Smooth muscle cell (in vitro differentiated cells): ENCODE data around the gene ACD. TPM values are rescaled to one million over a fixed set of nuclear protein-coding genes. Genes with fewer than 3 reads are reported as not detected.

Source experiments
- DNase-seq: peaks from one replicate; lab custom pipeline; 2025; ENCODE audit not compliant: unreplicated experiment; lab: John Stamatoyannopoulos, UW
- H2AFZ ChIP-seq: fragments of 200-600 bp; sonication (generic); 2 replicates; pipeline ENCODE4 v1.6.0; 2016; ENCODE audit warnings: antibody characterized with exemption, low read depth, mild to moderate bottlenecking
- H3F3A ChIP-seq: fragments of 200-600 bp; sonication (generic); 2 replicates; pipeline ENCODE4 v1.6.0; 2017; ENCODE audit warnings: antibody characterized with exemption, low read depth
- H3K27ac ChIP-seq: fragments of 200-600 bp; sonication (generic); 2 replicates; pipeline ENCODE4 v1.5.1; 2016; ENCODE audit warnings: low read depth, mild to moderate bottlenecking
- H3K27me3 ChIP-seq: fragments of 200-600 bp; sonication (generic); 2 replicates; pipeline ENCODE4 v1.6.1; 2016; ENCODE audit warnings: low read depth, mild to moderate bottlenecking
- H3K36me3 ChIP-seq: fragments of 200-600 bp; sonication (generic); 2 replicates; pipeline ENCODE4 v1.5.1; 2016; ENCODE audit warnings: low read depth
- H3K4me1 ChIP-seq: fragments of 200-600 bp; sonication (generic); 2 replicates; pipeline ENCODE4 v1.5.1; 2016; ENCODE audit warnings: low read depth
- H3K4me2 ChIP-seq: fragments of 200-600 bp; sonication (generic); 2 replicates; pipeline ENCODE4 v1.6.0; 2016; ENCODE audit warnings: mild to moderate bottlenecking
- H3K4me3 ChIP-seq: fragments of 200-600 bp; sonication (generic); 2 replicates; pipeline ENCODE4 v1.5.1; 2016; ENCODE audit warnings: mild to moderate bottlenecking
- H3K79me2 ChIP-seq: fragments of 200-600 bp; sonication (generic); 2 replicates; pipeline ENCODE4 v1.6.0; 2016; ENCODE audit warnings: low read depth, mild to moderate bottlenecking
- H3K9ac ChIP-seq: fragments of 200-600 bp; sonication (generic); 2 replicates; pipeline ENCODE4 v1.6.0; 2016; ENCODE audit warnings: low read depth
- H3K9me3 ChIP-seq: fragments of 200-600 bp; sonication (generic); replicated peaks from 2 replicates; pipeline ENCODE4 v1.5.1; 2016; ENCODE audit warnings: low read depth
- H4K20me1 ChIP-seq: fragments of 200-600 bp; sonication (generic); 2 replicates; pipeline ENCODE4 v1.6.0; 2016; ENCODE audit warnings: low read depth
- WGBS: methylation state at CpG from one replicate; pipeline ENCODE4 v1.1.7; 2016; ENCODE audit warnings: low lambda C conversion rate; 5-methylcytosine and 5-hydroxymethylcytosine counted together
- polyA plus RNA-seq: library from polyadenylated mRNA; unstranded; fragments of >200 nt; fragmentation: Nextera tagmentation; extraction: Ambion mirVana; gene quantifications from 2 replicates; pipeline ENCODE4 v1.2.1, GENCODE V29; 2016
- total RNA-seq: library from RNA; depleted of rRNA; stranded (reverse); fragments of >200 nt; gene quantifications from 2 replicates; pipeline ENCODE4 v1.2.3, GENCODE V29; 2014
- TF ChIP-seq, protein P1 (sequence below): fragments of 200-600 bp; sonication (generic); IDR thresholded peaks from 2 replicates; pipeline ENCODE4 v1.5.1; 2017; ENCODE audit warnings: borderline replicate concordance, mild to moderate bottlenecking, antibody characterized with exemption; ENCODE audit not compliant: insufficient read depth, poor library complexity, severe bottlenecking

ACD gene
- total and polyA plus RNA-seq, 2 experiments from 2014 or later = 21.9 to 31.7 TPM

DNA sequence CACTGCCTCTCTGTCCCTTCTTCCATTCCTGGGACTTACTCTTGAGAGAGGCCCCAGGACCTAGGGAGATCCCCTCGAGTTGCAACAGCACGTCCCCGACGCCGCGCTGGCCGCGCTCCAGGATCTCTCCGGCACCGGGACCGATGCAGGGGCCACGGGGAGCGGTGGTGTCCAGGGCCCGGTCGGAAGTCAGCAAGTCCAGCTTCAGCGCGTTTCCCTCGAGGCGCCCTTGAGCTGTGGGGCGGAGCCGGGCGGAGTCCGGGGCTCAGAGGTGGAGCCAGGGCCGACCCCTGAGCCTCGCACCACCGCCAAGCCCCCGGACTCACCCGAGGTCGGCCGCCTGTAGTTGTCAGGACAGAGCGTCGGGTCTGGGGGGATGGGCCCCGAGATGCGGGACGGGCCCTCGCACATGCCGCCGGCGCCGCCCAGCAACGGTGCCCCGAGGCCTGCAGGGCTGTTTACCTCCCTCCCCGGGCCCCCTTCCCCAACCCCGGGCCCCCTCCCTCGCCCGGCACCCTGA lies 6.0 kb upstream of the ACD start:
- Histone ChIP-seq H3K27ac (peak overlapping the region; percentile 65), H3F3A (peaks cover 2% of the 10 kb centered on the region), H3K27me3 (no peaks in the 10 kb centered on the region), H3K79me2 (no peaks in the 10 kb centered on the region), H3K9ac (peak overlapping the region; percentile 87), H3K4me2 (peak overlapping the region; percentile 98), H3K36me3 (no peaks in the 10 kb centered on the region), H4K20me1 (no peaks in the 10 kb centered on the region), H3K4me1 (peaks cover 13% of the 10 kb centered on the region), H3K4me3 (peak overlapping the region; percentile 97), H3K9me3 (no peaks in the 10 kb centered on the region), H2AFZ (peak overlapping the region; percentile 92)
- TF ChIP-seq, protein P1, sequence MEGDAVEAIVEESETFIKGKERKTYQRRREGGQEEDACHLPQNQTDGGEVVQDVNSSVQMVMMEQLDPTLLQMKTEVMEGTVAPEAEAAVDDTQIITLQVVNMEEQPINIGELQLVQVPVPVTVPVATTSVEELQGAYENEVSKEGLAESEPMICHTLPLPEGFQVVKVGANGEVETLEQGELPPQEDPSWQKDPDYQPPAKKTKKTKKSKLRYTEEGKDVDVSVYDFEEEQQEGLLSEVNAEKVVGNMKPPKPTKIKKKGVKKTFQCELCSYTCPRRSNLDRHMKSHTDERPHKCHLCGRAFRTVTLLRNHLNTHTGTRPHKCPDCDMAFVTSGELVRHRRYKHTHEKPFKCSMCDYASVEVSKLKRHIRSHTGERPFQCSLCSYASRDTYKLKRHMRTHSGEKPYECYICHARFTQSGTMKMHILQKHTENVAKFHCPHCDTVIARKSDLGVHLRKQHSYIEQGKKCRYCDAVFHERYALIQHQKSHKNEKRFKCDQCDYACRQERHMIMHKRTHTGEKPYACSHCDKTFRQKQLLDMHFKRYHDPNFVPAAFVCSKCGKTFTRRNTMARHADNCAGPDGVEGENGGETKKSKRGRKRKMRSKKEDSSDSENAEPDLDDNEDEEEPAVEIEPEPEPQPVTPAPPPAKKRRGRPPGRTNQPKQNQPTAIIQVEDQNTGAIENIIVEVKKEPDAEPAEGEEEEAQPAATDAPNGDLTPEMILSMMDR = no peak
- no peak for DNase-seq
- WGBS = 4% methylated on average over 37 of the region's 46 CpGs

DNA sequence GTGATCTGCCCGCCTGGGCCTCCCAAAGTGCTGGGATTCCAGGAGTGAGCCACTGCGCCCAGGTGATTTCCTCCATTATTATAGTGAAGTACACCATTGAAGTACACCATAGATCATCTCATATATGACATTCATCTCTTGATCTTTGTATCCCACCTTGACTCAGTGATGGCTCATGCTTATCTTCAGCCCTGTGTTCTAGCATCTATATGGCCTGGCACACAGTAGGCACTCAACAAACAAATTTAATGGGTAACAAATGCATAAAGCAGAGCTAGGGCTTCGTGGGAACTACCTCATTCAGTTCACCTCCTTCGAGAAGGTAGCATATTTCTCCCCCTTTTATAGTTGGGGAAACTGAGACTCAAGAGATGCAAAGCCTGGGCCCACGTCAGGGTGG lies 5.5 kb upstream of the ACD start:
- TF ChIP-seq, protein P1 = no peak
- peak overlapping the region; percentile 87 for H3K9ac ChIP-seq

DNA sequence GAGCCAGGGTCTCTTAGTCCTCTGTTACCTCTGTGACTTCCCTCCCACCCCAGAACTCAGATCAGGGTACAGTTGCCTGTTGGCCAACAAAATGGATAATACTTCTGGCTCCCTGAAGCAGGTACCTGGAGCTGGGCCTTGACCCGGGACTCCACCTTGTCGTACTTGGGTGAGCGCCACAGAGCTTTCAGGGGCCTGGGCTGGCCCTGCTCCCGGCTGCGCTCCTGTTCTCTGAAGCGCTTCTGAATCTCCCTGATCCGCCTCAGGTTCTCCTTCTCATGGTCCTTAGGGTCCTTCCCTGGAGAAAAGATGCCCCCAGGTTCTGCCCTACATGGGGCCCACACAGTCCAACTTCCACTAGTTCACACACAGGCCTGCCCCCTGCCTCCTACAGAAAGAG lies 4.8 kb upstream of the ACD start:
- Histone ChIP-seq H3K9ac (no peak overlapping the region), H4K20me1 (no peaks in the 10 kb centered on the region), H2AFZ (no peak overlapping the region), H3K27me3 (no peaks in the 10 kb centered on the region), H3K4me3 (no peak overlapping the region), H3K79me2 (no peaks in the 10 kb centered on the region), H3K9me3 (no peaks in the 10 kb centered on the region), H3F3A (peaks cover 4% of the 10 kb centered on the region), H3K27ac (no peak overlapping the region), H3K4me2 (no peak overlapping the region), H3K36me3 (no peaks in the 10 kb centered on the region), H3K4me1 (peaks cover 13% of the 10 kb centered on the region)
- TF ChIP-seq, protein P1 = no peak
- WGBS = 92% methylated on average over 7 of the region's 7 CpGs
- DNase-seq = no peak

More for the DNA sequence above, 5.5 kb upstream of the ACD start:
- Histone ChIP-seq H3K9me3 (no peaks in the 10 kb centered on the region), H2AFZ (no peak overlapping the region), H3K27ac (no peak overlapping the region), H3K79me2 (no peaks in the 10 kb centered on the region), H3K27me3 (no peaks in the 10 kb centered on the region), H3F3A (peaks cover 4% of the 10 kb centered on the region), H4K20me1 (no peaks in the 10 kb centered on the region), H3K4me1 (peaks cover 13% of the 10 kb centered on the region), H3K4me3 (peak overlapping the region; percentile 97), H3K36me3 (no peaks in the 10 kb centered on the region), H3K4me2 (peak overlapping the region; percentile 98)
- no peak for DNase-seq
- WGBS = 74% methylated on average over 5 of the region's 5 CpGs

- TF ChIP-seq, protein P1 = no peak
- H2AFZ ChIP-seq = no peak overlapping the region
- 85% methylated on average over 4 of the region's 4 CpGs for WGBS
- no peak overlapping the region for H3K4me3 ChIP-seq
- no peaks in the 10 kb centered on the region for H3K9me3 ChIP-seq
- no peak overlapping the region for H3K27ac ChIP-seq
- no peak for DNase-seq
- no peaks in the 10 kb centered on the region for H3K27me3 ChIP-seq
- peaks cover 4% of the 10 kb centered on the region for H3F3A ChIP-seq
- H4K20me1 ChIP-seq = peaks cover under 1% of the 10 kb centered on the region
- no peak overlapping the region for H3K4me2 ChIP-seq
- H3K79me2 ChIP-seq = no peaks in the 10 kb centered on the region
- H3K9ac ChIP-seq = no peak overlapping the region
- H3K4me1 ChIP-seq = peaks cover 13% of the 10 kb centered on the region
- no peaks in the 10 kb centered on the region for H3K36me3 ChIP-seq
These were observed 4.2 kb upstream of the ACD start for GRCh38 chr16:67664258-67664657.
